Neural progenitor cell (in vitro differentiated cells): ENCODE measurements around the gene SRCIN1.

Experiments used
- EZH2phosphoT487 ChIP-seq: fragments of 200-600 bp; sonication (generic); IDR thresholded peaks from 2 replicates; pipeline ENCODE4 v1.6.1; 2017; ENCODE audit warnings: antibody characterized with exemption
- TF ChIP-seq, protein P1 (sequence below): fragments of 200-600 bp; sonication (generic); IDR thresholded peaks from 2 replicates; pipeline ENCODE4 v1.5.1; 2017; ENCODE audit warnings: antibody characterized with exemption, mild to moderate bottlenecking

DNA sequence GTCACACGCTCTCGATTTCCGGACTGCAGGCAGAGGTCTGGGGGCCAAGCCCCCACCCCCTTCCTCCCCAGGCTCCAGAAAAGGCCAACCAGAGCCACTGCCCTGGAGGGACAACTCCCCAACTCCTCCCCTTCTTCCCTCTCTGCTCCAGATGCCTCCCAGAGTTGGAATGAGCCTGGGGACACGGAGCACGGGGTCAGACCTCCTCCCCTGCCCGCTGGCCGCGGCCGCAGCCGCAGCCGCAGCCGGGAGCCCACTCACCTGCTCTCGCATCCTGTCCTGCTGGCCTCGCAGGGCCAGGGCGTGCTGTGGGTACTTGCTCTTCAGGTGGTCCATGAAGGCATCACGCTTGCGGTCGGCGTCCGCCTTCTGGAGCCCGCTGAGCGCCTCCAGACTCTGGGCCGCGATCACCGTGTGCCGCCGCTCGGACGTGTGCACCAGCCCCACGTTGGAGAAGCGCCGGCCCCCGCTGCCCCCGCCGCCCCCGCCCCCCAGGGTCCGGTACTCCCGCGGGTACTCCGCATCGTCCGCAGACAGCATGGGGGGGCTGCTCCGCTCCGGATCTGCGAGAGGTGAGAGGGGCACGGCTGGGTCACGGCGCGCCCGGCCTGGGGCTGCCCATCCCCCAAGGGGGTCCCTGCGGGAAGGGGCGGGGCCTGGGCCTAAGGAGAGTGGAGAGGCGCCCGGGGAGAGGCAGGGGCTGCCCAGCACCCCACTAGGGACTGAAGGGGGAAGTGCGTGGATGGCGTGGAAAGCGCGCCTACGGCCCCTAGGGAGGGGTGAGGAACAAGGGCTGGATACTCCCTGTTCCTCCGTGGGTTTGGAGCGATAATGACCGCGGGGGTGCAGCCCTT, 27.3 kb downstream of the SRCIN1 start:
- TF ChIP-seq, protein P1, sequence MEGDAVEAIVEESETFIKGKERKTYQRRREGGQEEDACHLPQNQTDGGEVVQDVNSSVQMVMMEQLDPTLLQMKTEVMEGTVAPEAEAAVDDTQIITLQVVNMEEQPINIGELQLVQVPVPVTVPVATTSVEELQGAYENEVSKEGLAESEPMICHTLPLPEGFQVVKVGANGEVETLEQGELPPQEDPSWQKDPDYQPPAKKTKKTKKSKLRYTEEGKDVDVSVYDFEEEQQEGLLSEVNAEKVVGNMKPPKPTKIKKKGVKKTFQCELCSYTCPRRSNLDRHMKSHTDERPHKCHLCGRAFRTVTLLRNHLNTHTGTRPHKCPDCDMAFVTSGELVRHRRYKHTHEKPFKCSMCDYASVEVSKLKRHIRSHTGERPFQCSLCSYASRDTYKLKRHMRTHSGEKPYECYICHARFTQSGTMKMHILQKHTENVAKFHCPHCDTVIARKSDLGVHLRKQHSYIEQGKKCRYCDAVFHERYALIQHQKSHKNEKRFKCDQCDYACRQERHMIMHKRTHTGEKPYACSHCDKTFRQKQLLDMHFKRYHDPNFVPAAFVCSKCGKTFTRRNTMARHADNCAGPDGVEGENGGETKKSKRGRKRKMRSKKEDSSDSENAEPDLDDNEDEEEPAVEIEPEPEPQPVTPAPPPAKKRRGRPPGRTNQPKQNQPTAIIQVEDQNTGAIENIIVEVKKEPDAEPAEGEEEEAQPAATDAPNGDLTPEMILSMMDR = no peak
- TF ChIP-seq EZH2phosphoT487 = peak; percentile 57
